Measurements from ENCODE around the gene TTYH3. TPM values are rescaled to one million over a fixed set of nuclear protein-coding genes. Genes with fewer than 3 reads are reported as not detected.

The TTYH3 gene
- total RNA-seq, 1 donor from 2014 or later, result 237 TPM

- Mint-ChIP-seq H3K27ac (ENCODE audit: unreplicated experiment) (no peak overlapping the region), H3K9me3 (no peaks in the 10 kb centered on the region), H3K36me3 (ENCODE audit: low read depth) (no peaks in the 10 kb centered on the region), H3K4me3 (no peak overlapping the region), H3K27me3 (ENCODE audit: low read depth) (no peaks in the 10 kb centered on the region), H3K4me1 (peaks cover 6% of the 10 kb centered on the region)
- no peak for DNase-seq (ENCODE audit: low read depth, low spot score)
- TF ChIP-seq CTCF (conservative IDR thresholded peaks at IDR 0.05), result no peak
These were observed 66.9 kb downstream of the TTYH3 start for GRCh38 chr7:2698581-2699288.

DNA sequence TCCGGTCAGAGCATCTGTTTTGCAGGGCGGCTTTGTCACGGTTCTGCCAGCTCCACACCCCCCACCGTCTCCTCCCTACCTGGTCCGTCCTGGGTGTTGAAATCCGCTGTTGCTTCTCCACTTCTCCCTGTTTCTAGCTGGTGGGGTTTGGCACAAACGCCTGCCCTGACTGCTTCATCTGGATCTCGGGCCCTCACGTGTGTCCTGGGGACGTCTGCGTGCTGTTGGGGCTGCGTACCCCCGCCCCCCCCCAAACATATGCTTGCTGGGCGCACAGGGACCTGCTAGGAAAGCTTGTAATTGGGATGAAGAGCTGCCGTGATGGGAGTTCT, 67.5 kb downstream of the TTYH3 start:
- DNase-seq (ENCODE audit: low read depth, low spot score), result no peak
- TF ChIP-seq CTCF (conservative IDR thresholded peaks at IDR 0.05), result no peak
- H3K27me3 Mint-ChIP-seq (ENCODE audit: low read depth), result no peaks in the 10 kb centered on the region
- no peaks in the 10 kb centered on the region for H3K36me3 Mint-ChIP-seq (ENCODE audit: low read depth)
- H3K4me1 Mint-ChIP-seq, result peaks cover 6% of the 10 kb centered on the region
- H3K9me3 Mint-ChIP-seq, result no peaks in the 10 kb centered on the region
- no peak overlapping the region for H3K4me3 Mint-ChIP-seq
- no peak overlapping the region for H3K27ac Mint-ChIP-seq (ENCODE audit: unreplicated experiment)

- no peak overlapping the region for H3K27ac Mint-ChIP-seq (ENCODE audit: unreplicated experiment)
- DNase-seq (ENCODE audit: low read depth, low spot score), result no peak
- H3K27me3 Mint-ChIP-seq (ENCODE audit: low read depth), result no peaks in the 10 kb centered on the region
- no peak overlapping the region for H3K4me3 Mint-ChIP-seq
- no peaks in the 10 kb centered on the region for H3K36me3 Mint-ChIP-seq (ENCODE audit: low read depth)
- no peaks in the 10 kb centered on the region for H3K9me3 Mint-ChIP-seq
- H3K4me1 Mint-ChIP-seq, result peaks cover 6% of the 10 kb centered on the region
- no peak for TF ChIP-seq CTCF (conservative IDR thresholded peaks at IDR 0.05)
These were observed 68.5 kb downstream of the TTYH3 start for GRCh38 chr7:2700141-2700850.

DNA sequence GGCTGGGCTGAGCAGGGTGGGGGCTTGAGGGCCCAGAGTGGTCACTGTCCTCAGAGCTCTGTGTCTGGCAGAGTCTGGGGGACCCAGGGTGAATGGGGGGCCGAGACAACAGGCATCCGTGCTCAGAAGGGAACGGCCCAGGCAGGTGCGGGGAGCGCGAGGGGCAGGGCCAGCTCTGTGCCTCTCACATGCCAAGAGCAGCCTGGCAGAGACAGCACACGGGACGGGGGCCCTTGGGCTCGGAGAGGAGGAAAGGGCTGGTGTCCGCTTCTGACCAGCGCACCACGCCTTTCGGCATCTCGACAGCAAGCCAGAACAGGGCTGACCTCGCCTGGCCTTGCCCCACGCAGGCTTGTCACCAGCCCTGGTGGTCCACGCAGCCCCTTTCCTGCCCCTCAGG, 69.6 kb downstream of the TTYH3 start:
- no peak overlapping the region for H3K27ac Mint-ChIP-seq (ENCODE audit: unreplicated experiment)
- TF ChIP-seq CTCF (conservative IDR thresholded peaks at IDR 0.05), result no peak
- no peak for DNase-seq (ENCODE audit: low read depth, low spot score)
- no peaks in the 10 kb centered on the region for H3K9me3 Mint-ChIP-seq
- no peak overlapping the region for H3K4me3 Mint-ChIP-seq
- H3K36me3 Mint-ChIP-seq (ENCODE audit: low read depth), result no peaks in the 10 kb centered on the region
- no peaks in the 10 kb centered on the region for H3K27me3 Mint-ChIP-seq (ENCODE audit: low read depth)
- peaks cover 7% of the 10 kb centered on the region for H3K4me1 Mint-ChIP-seq

GRCh38 chr7:2701832-2702593, 70.2 kb downstream of the TTYH3 start:
- no peak for TF ChIP-seq CTCF (conservative IDR thresholded peaks at IDR 0.05)
- no peaks in the 10 kb centered on the region for H3K27me3 Mint-ChIP-seq (ENCODE audit: low read depth)
- H3K36me3 Mint-ChIP-seq (ENCODE audit: low read depth), result no peaks in the 10 kb centered on the region
- H3K9me3 Mint-ChIP-seq, result no peaks in the 10 kb centered on the region
- no peak for DNase-seq (ENCODE audit: low read depth, low spot score)
- H3K27ac Mint-ChIP-seq (ENCODE audit: unreplicated experiment), result no peak overlapping the region
- peaks cover 13% of the 10 kb centered on the region for H3K4me1 Mint-ChIP-seq
- H3K4me3 Mint-ChIP-seq, result no peak overlapping the region

Measured in neural crest cell (in vitro differentiated cells).